ENCODE measurements around the gene BCL2L12.

Gene BCL2L12

GRCh38 chr19:49685845-49686332, 20.2 kb downstream of the BCL2L12 start:
- no peak for DNase-seq (ENCODE audit: low read depth)

DNA sequence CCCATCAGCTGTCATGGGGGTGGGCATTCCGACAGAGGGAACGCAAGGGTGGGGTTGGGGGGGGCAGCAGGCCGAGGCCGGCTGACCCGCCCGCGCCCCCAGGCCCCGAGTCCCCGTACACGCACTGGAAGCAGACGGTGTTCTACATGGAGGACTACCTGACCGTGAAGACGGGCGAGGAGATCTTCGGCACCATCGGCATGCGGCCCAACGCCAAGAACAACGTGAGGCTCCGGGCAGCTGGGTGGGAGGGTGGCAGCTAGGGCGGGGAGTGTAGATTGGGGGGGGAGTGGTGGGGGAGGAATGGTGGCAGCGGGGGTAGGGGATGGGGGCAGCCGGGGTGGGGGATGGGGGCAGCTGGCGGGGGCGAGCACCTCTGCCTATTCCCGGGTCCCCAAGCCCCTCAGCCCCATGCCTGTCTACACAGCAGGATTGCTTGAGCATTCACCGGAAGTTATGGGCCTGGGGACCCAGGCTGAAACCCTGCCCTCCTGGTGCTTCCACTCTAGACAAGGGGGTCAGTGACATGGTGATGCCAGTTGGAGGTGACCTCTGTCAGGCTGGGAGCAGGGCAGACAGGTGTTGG, 20.9 kb downstream of the BCL2L12 start:
- DNase-seq (ENCODE audit: low read depth) = no peak

DNA sequence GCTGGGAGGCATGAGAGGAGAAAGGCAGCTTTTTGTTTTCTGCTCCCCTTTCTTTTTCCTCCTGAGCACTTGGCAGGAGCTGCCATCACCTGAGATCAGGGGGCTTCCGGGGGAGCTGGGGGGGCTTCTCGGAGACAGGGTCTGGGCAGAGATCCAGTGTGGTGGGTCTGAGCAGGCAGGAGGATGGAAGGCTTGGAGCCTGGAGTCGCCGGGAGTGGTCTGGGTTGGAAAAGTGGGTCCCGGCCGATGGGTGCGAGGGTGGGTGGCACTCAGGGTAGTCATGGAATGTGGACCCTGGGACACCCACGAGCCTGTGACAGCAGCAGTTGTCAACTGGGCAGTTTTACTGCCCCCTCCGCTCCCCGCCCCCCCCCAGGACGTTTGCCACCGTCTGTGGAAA, 21.4 kb downstream of the BCL2L12 start:
- no peak for DNase-seq (ENCODE audit: low read depth)

DNA sequence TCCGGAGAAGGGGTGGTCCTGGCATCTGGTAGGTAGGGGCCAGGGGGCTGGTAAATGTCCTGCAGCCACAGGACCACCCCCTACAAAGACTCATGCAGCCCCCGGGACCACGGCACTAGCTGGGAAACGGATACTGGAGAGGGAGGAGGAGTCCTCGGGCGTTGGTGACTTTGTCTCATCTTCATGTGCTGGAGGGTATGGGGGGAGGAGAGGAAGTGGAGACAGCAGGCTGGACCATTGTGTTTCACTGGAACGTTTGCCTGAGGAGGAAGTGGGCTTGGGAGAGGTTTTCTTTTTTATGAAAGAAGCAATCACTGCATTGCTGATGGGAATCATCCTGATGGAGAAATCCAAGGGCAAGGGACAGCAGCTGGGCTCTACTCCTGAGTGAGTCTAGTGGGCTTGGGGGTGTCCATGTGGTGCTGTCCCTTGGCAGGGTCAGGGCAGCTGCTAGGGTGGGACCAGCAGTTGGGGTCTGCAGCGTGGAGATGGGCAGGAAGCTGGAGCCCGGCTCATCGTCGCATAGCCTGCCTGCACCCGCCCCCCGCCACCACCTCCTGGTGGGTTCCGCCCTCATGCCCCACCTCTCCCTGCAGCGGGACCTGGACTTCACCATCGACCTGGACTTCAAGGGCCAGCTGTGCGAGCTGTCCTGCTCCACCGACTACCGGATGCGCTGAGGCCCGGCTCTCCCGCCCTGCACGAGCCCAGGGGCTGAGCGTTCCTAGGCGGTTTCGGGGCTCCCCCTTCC, 22.0 kb downstream of the BCL2L12 start:
- no peak for DNase-seq (ENCODE audit: low read depth)

DNA sequence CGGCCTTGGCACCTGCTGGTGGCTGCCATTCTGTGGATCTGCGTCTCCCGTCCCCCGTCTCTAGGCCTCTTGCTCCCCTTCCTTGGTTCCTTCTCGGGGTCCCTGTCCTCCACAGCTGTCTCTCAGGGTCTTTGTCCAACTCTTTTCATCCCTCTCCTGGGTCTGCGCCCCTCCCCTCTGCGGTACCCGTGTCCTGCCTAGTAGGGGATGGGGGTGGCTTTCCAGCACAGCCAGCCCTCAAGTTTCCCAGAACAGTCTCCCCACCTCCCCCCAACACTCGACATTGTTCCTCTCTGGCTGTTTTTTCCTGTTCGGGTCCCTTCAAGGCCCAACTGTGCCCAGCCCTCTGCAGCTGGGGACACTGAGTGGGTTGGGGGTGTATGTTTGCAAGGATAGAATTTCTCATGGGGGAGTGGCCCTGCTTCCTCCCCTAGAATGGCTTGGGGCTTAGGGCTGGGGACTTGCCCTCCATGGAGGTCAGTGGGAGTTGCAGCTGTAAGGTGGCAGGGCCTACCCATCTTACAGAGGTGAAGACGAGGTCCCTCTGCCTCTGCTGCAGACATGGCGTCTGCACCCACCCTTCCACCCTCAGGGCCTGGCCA, 22.9 kb downstream of the BCL2L12 start:
- DNase-seq (ENCODE audit: low read depth) = no peak

DNA sequence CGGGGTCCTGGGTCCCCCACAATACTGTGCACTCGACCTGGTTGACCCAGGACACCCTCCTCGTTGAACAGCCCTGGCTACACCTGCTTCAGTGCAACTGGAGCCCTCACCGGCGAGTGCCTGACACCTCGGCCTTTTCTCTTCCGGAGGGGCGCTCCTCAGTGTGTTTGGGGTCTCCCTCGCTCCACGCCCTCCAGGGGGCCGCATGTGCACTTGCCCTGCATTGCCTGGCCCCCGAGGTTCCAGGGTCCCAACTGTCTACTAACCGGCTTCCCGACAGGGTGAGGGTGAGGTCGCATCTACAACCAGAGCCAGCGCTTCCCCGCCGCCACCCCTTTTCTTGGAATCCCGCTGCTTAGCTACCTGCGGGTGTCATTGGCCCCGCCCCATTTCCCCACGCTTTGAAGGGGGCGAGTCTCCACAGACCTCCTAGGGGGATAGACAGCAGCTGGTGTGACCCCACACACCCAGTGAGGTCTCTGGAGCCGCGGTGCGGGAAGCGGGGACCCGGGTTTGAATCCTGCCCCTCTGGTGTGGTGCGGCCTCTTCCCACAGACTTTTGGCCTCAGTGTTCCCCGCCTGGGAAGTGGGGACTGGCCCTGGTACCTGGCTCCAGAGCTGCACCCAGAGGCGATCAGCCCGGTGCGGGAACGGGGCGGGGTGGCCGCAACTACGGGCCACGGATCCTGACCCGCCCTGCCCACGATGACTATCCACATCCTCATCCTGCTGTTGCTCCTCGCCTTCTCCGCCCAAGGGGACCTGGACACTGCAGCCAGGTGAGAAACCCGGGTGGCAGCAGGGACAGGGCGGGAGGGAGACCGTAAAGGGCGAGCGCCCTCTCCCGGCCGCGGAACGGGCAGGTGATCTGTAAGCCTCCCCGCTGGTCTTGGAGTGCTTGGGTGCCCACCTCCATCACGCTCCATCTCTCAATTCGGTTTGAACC, 23.7 kb downstream of the BCL2L12 start, which contains the start of gene ADM5:
TSS of gene ADM5 (plus strand) at position 462 of the 946 bp plus-strand sequence. CDS start at position 706, 244 bp downstream.
- no peak for DNase-seq (ENCODE audit: low read depth)

DNA sequence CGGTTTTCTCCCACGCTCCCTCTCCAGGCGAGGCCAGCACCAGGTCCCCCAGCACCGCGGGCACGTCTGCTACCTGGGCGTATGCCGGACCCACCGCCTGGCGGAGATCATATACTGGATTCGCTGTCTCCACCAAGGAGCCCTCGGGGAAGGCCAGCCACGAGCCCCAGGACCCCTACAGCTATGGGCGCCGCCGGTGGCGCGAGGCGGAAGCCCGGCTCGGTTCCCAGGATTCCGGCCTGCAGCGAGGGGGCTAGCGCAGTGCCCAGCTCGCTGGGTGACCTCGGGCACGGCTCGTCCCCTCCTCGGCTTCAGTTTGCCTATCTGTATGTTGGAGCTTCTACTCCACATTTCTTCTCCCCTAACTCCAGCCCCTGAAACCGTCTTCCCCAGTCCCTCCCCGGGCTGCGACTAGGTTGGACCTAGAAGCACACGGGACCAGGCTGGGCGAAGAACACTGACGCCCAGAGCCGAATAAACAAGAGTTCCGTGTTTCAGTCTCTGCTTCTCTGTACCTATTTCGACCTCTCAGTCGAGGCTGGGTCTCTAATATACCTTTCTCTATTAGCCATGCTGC, 24.4 kb downstream of the BCL2L12 start:
- DNase-seq (ENCODE audit: low read depth) = no peak

- peak; percentile 44 for DNase-seq (ENCODE audit: low read depth)
Measured at GRCh38 chr19:49690656-49691242, 25.0 kb downstream of the BCL2L12 start, which contains the start of gene CPT1C. Gene CPT1C (plus strand): TSS chr19:49691116. CDS start chr19:49692253, 1,137 bp downstream.

- DNase-seq (ENCODE audit: low read depth) = no peak
Measured at GRCh38 chr19:49691243-49692146, 25.8 kb downstream of the BCL2L12 start.

GRCh38 chr19:49692147-49692506, 26.4 kb downstream of the BCL2L12 start:
- no peak for DNase-seq (ENCODE audit: low read depth)

- no peak for DNase-seq (ENCODE audit: low read depth)
Measured at GRCh38 chr19:49696115-49696514, 30.4 kb downstream of the BCL2L12 start.

DNA sequence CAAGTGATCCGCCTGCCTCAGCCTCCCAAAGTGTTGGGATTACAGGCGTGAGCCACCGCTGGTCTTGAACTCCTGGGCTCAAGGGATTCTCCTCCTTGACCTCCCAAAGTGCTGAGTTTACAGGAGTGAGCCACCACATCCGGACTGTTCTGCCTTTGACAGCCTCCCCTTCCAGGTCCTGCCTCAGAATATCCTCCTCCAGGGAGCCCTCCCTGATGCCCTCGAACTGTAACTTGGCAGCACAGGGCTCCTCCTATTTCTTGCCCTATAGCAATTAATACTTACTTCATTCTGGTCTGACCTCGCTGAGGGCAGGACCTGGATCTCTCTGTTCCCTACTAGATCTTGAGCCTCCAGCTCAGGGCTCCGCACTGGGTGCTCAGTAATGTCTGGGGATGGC, 31.1 kb downstream of the BCL2L12 start:
- DNase-seq (ENCODE audit: low read depth) = no peak

GRCh38 chr19:49699364-49699763, 33.6 kb downstream of the BCL2L12 start:
- no peak for DNase-seq (ENCODE audit: low read depth)

DNA sequence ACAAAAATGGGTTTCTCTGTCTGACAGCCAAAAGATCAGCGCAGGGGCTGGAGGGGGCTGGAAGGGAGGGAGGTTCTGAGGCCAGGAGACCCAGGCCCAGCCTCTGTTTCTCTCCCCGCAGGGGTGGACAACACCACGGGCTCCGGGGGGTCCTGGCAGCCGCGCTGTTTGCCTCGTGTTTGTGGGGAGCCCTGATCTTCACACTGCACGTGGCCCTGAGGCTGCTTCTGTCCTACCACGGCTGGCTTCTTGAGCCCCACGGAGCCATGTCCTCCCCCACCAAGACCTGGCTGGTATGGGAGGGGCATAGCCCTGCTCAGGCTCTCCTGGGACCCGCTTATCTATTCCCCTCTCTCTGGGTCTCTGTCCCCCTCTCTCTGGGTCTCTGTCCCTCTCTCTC, 34.8 kb downstream of the BCL2L12 start:
- DNase-seq (ENCODE audit: low read depth) = no peak

GRCh38 chr19:49701271-49701786, 35.6 kb downstream of the BCL2L12 start:
- DNase-seq (ENCODE audit: low read depth) = no peak

GRCh38 chr19:49704888-49705642, 39.3 kb downstream of the BCL2L12 start:
- no peak for DNase-seq (ENCODE audit: low read depth)

- DNase-seq (ENCODE audit: low read depth) = no peak
Measured at GRCh38 chr19:49705919-49706318, 40.2 kb downstream of the BCL2L12 start.

GRCh38 chr19:49710372-49710951, 44.7 kb downstream of the BCL2L12 start:
- no peak for DNase-seq (ENCODE audit: low read depth)

DNA sequence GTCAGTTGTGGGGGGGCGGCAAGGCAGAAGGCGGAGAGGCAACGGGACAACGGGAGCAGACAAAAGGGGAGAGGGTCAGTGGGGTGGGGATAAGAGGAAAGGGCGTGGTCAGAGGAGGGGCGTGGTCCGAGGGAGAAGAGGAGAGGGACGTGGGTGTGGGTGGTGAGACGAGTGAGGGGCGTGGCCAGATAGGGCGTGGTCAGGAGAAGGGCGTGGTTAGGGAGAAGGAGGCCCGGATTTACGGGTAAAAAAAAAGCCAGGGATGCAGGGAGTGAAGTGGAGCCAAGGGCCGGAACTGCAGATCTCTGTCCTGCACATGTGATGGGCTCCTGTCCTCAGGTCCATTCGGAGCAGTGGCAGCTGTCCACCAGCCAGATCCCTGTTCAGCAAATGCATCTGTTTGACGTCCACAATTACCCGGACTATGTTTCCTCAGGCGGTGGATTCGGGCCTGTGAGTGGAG, 46.7 kb downstream of the BCL2L12 start:
- no peak for DNase-seq (ENCODE audit: low read depth)

All from stimulated activated CD4-positive, alpha-beta T cell treated with anti-CD3 and anti-CD28 coated beads, Interleukin-2, amount 100 ng/mL, for 4 hours (primary cell).